22Rv1 (cell line): Measurements from ENCODE around the gene PARD3.

Experiments used
- H3K27ac ChIP-seq: fragments of 450-650 bp; 2 replicates; pipeline ENCODE4 v1.5.1; 2017
- ZFX ChIP-seq: fragments of 450-650 bp; IDR thresholded peaks from 2 replicates; pipeline ENCODE4 v1.6.1; 2017; ENCODE audit warnings: antibody characterized with exemption, borderline replicate concordance
- TF ChIP-seq, protein P1 (sequence below): fragments of 450-650 bp; IDR thresholded peaks from 2 replicates; pipeline ENCODE4 v1.5.1; 2017; ENCODE audit warnings: mild to moderate bottlenecking

Gene PARD3

DNA sequence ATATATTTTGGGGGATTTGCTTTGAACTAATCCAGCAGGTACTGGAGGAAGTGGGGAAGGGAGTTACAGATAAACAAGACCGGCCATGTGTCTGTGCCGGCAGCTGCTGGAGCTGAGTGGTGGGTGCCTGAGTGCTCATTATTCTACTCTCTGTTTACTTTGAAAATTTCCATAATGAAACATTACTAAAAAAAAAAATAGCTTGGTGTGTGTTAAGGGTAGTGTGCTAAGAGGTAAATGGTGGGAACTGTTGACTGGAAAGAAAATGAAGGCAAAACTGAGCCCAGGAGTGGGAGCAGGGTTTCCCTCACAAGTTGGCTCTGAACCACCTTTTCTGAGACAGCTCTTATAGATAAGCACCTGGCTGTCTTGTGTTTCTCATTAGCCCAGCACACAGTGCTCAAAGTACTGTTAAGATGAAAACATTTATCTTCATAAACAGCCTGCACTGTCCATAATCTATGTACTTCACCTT is 50.6 kb downstream of the PARD3 start:
- TF ChIP-seq, protein P1, sequence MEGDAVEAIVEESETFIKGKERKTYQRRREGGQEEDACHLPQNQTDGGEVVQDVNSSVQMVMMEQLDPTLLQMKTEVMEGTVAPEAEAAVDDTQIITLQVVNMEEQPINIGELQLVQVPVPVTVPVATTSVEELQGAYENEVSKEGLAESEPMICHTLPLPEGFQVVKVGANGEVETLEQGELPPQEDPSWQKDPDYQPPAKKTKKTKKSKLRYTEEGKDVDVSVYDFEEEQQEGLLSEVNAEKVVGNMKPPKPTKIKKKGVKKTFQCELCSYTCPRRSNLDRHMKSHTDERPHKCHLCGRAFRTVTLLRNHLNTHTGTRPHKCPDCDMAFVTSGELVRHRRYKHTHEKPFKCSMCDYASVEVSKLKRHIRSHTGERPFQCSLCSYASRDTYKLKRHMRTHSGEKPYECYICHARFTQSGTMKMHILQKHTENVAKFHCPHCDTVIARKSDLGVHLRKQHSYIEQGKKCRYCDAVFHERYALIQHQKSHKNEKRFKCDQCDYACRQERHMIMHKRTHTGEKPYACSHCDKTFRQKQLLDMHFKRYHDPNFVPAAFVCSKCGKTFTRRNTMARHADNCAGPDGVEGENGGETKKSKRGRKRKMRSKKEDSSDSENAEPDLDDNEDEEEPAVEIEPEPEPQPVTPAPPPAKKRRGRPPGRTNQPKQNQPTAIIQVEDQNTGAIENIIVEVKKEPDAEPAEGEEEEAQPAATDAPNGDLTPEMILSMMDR, result no peak
- no peak for TF ChIP-seq ZFX
- H3K27ac ChIP-seq, result no peak overlapping the region

GRCh38 chr10:34762603-34763299 is 52.3 kb downstream of the PARD3 start:
- H3K27ac ChIP-seq, result no peak overlapping the region
- no peak for TF ChIP-seq ZFX
- TF ChIP-seq, protein P1, result no peak

DNA sequence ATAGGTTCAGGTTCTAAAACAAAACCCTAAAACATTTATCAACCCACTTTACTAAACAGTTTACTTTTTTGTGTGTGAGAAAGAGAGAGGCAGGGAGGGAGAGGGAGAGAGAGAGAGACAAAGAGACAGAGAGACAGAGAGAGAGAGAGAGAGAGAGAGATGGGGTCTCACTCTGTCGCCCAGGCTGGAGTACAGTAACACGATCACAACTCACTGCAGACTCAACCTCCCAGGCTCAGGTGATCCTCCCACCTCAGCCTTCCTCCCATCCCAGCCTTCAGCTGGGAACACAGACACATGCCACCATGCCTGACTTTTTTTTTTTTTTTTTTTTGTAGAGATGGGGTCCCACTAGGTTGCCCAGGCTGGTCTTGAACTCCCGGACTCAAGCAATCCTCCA is 52.9 kb downstream of the PARD3 start:
- TF ChIP-seq, protein P1, result no peak
- TF ChIP-seq ZFX, result no peak
- H3K27ac ChIP-seq, result no peak overlapping the region

DNA sequence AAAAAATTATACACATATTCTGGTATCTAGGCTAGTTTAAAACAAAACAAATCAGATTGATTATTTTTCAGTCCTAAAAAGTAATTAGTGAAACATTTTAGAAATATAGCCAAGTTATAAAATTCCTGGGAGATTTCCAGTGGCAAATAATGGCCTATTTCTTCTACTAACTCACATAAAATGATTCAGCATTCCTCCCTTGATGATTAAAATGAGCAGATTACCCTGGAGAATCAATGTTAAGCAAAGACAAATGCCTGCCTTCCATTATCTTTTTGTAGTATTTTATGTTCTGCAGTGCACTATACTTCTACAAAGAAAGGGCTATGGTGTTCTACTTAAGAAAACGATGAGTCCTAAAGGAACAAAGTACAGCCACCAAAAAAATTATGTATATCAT is 53.6 kb downstream of the PARD3 start:
- no peak for TF ChIP-seq ZFX
- TF ChIP-seq, protein P1, result no peak
- H3K27ac ChIP-seq, result no peak overlapping the region

GRCh38 chr10:34760606-34761005 is 54.5 kb downstream of the PARD3 start:
- H3K27ac ChIP-seq, result no peak overlapping the region

GRCh38 chr10:34759837-34760215 is 55.3 kb downstream of the PARD3 start:
- H3K27ac ChIP-seq, result no peak overlapping the region
- no peak for TF ChIP-seq ZFX
- TF ChIP-seq, protein P1, result no peak

More at GRCh38 chr10:34760606-34761005, 54.5 kb downstream of the PARD3 start:
- TF ChIP-seq, protein P1, result no peak
- TF ChIP-seq ZFX, result no peak

GRCh38 chr10:34759161-34759836 is 55.8 kb downstream of the PARD3 start:
- no peak for TF ChIP-seq ZFX
- TF ChIP-seq, protein P1, result no peak
- no peak overlapping the region for H3K27ac ChIP-seq
